Measurements from ENCODE around the gene HMGB2. TPM values are rescaled to one million over a fixed set of nuclear protein-coding genes. Genes with fewer than 3 reads are reported as not detected.

The HMGB2 gene
- total RNA-seq, 1 experiment from 2014 or later, result 326 TPM

GRCh38 chr4:173316060-173316459 is 18.1 kb downstream of the HMGB2 start:
- intact Hi-C loops (cut with micrococcal nuclease; ENCODE audit: unreplicated experiment), result loop anchor here (10.0 kb wide), 1 partner anchor 179 kb away; no protein-coding TSS in a partner anchor
- H3K9me3 ChIP-seq, result no peaks in the 10 kb centered on the region
- no peaks in the 10 kb centered on the region for H3K27me3 Mint-ChIP-seq (ENCODE audit: insufficient read depth, unreplicated experiment)
- H3K27me3 ChIP-seq (replicated peaks; ENCODE audit: control insufficient read depth, insufficient read depth, low read length), result no peaks in the 10 kb centered on the region
- no peaks in the 10 kb centered on the region for H3K36me3 ChIP-seq (ENCODE audit: control insufficient read depth, insufficient read depth, low read length)
- H3K36me3 Mint-ChIP-seq (ENCODE audit: insufficient read depth, unreplicated experiment), result no peaks in the 10 kb centered on the region
- no TSS peak for BruUV-seq (replicated peaks)
- no peak overlapping the region for H3K4me3 Mint-ChIP-seq (ENCODE audit: unreplicated experiment)
- no peak for DNase-seq
- H3K27ac Mint-ChIP-seq (ENCODE audit: unreplicated experiment), result no peak overlapping the region
- no peaks in the 10 kb centered on the region for H3K9me3 Mint-ChIP-seq (ENCODE audit: unreplicated experiment)
- no peaks in the 10 kb centered on the region for H3K4me1 ChIP-seq
- TF ChIP-seq, protein P1, sequence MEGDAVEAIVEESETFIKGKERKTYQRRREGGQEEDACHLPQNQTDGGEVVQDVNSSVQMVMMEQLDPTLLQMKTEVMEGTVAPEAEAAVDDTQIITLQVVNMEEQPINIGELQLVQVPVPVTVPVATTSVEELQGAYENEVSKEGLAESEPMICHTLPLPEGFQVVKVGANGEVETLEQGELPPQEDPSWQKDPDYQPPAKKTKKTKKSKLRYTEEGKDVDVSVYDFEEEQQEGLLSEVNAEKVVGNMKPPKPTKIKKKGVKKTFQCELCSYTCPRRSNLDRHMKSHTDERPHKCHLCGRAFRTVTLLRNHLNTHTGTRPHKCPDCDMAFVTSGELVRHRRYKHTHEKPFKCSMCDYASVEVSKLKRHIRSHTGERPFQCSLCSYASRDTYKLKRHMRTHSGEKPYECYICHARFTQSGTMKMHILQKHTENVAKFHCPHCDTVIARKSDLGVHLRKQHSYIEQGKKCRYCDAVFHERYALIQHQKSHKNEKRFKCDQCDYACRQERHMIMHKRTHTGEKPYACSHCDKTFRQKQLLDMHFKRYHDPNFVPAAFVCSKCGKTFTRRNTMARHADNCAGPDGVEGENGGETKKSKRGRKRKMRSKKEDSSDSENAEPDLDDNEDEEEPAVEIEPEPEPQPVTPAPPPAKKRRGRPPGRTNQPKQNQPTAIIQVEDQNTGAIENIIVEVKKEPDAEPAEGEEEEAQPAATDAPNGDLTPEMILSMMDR (IDR thresholded peaks at IDR 0.05; ENCODE audit: insufficient read depth in 1 of 2, low read depth in 1 of 2, low read length in 1 of 2, severe bottlenecking in 1 of 2, unreplicated experiment in 1 of 2), result no peak
- no peak overlapping the region for H3K4me3 ChIP-seq (ENCODE audit: low read depth, low read length)
- CTCF ChIA-PET, result interaction anchor here (0.6 kb wide), 1 partner anchor 302 kb away, joined by 4 read pairs; no protein-coding TSS in a partner anchor
- H3K4me1 Mint-ChIP-seq (ENCODE audit: low read depth, unreplicated experiment), result peaks cover 7% of the 10 kb centered on the region
- POLR2A ChIA-PET, result no interaction called here

- H3K4me3 Mint-ChIP-seq (ENCODE audit: unreplicated experiment), result no peak overlapping the region
- CTCF ChIA-PET, result no interaction called here
- no peaks in the 10 kb centered on the region for H3K27me3 ChIP-seq (replicated peaks; ENCODE audit: control insufficient read depth, insufficient read depth, low read length)
- no peaks in the 10 kb centered on the region for H3K27me3 Mint-ChIP-seq (ENCODE audit: insufficient read depth, unreplicated experiment)
- intact Hi-C loops (cut with micrococcal nuclease; ENCODE audit: unreplicated experiment), result loop anchor here (10.0 kb wide), 1 partner anchor 180 kb away; no protein-coding TSS in a partner anchor
- no peaks in the 10 kb centered on the region for H3K36me3 Mint-ChIP-seq (ENCODE audit: insufficient read depth, unreplicated experiment)
- H3K4me1 ChIP-seq, result no peaks in the 10 kb centered on the region
- H3K36me3 ChIP-seq (ENCODE audit: control insufficient read depth, insufficient read depth, low read length), result no peaks in the 10 kb centered on the region
- POLR2A ChIA-PET, result no interaction called here
- no peak overlapping the region for H3K27ac Mint-ChIP-seq (ENCODE audit: unreplicated experiment)
- no TSS peak for BruUV-seq (replicated peaks)
- H3K9me3 ChIP-seq, result no peaks in the 10 kb centered on the region
- no peak overlapping the region for H3K4me3 ChIP-seq (ENCODE audit: low read depth, low read length)
- DNase-seq, result no peak
- no peaks in the 10 kb centered on the region for H3K9me3 Mint-ChIP-seq (ENCODE audit: unreplicated experiment)
- peaks cover 5% of the 10 kb centered on the region for H3K4me1 Mint-ChIP-seq (ENCODE audit: low read depth, unreplicated experiment)
- TF ChIP-seq, protein P1 (IDR thresholded peaks at IDR 0.05; ENCODE audit: insufficient read depth in 1 of 2, low read depth in 1 of 2, low read length in 1 of 2, severe bottlenecking in 1 of 2, unreplicated experiment in 1 of 2), result no peak
These were observed 19.4 kb downstream of the HMGB2 start for GRCh38 chr4:173314715-173315114.

DNA sequence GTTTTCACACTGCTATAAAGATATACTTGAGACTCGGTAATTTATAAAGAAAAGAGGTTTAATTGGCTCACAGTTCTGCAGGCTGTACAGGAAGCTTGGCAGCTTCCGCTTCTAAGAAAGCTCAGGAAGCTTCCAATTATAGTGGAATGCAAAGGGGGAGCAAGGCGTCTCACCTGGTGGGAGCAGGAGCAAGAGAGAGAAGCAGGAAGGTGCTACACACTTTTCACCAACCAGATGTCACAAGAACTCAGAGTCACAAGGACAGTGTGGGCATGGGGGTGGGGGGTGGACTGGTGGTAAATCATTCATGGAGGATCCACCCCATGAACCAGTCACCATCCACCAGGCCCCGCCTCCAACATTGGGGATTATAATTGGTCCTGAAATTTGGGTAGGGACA is 22.8 kb downstream of the HMGB2 start:
- Histone ChIP-seq H3K4me3 (ENCODE audit: low read depth, low read length) (no peak overlapping the region), H3K27me3 (replicated peaks; ENCODE audit: control insufficient read depth, insufficient read depth, low read length) (no peaks in the 10 kb centered on the region), H3K9me3 (no peaks in the 10 kb centered on the region), H3K36me3 (ENCODE audit: control insufficient read depth, insufficient read depth, low read length) (no peaks in the 10 kb centered on the region), H3K4me1 (no peaks in the 10 kb centered on the region)
- ChIA-PET CTCF (no interaction called here), POLR2A (no interaction called here)
- H3K36me3 Mint-ChIP-seq (ENCODE audit: insufficient read depth, unreplicated experiment), result no peaks in the 10 kb centered on the region
- H3K27me3 Mint-ChIP-seq (ENCODE audit: insufficient read depth, unreplicated experiment), result no peaks in the 10 kb centered on the region
- no peak for DNase-seq
- no peak overlapping the region for H3K27ac Mint-ChIP-seq (ENCODE audit: unreplicated experiment)
- no peaks in the 10 kb centered on the region for H3K9me3 Mint-ChIP-seq (ENCODE audit: unreplicated experiment)
- H3K4me1 Mint-ChIP-seq (ENCODE audit: low read depth, unreplicated experiment), result no peaks in the 10 kb centered on the region
- no peak overlapping the region for H3K4me3 Mint-ChIP-seq (ENCODE audit: unreplicated experiment)
- no TSS peak for BruUV-seq (replicated peaks)
- TF ChIP-seq, protein P1 (IDR thresholded peaks at IDR 0.05; ENCODE audit: insufficient read depth in 1 of 2, low read depth in 1 of 2, low read length in 1 of 2, severe bottlenecking in 1 of 2, unreplicated experiment in 1 of 2), result no peak
- intact Hi-C loops (cut with micrococcal nuclease; ENCODE audit: unreplicated experiment), result loop anchor here (10.0 kb wide), 1 partner anchor 183 kb away; no protein-coding TSS in a partner anchor

All from Caco-2 (cell line).